ENCODE data around the gene RHOT2. TPM values are rescaled to one million over a fixed set of nuclear protein-coding genes. Genes with fewer than 3 reads are reported as not detected.
A peak's percentile ranks its signal among the peaks of the same experiment; 100 is the strongest.

RHOT2 gene
- total and polyA plus RNA-seq, 7 experiments from 2014 or later, result 32.7 to 232 (median 177) TPM

DNA sequence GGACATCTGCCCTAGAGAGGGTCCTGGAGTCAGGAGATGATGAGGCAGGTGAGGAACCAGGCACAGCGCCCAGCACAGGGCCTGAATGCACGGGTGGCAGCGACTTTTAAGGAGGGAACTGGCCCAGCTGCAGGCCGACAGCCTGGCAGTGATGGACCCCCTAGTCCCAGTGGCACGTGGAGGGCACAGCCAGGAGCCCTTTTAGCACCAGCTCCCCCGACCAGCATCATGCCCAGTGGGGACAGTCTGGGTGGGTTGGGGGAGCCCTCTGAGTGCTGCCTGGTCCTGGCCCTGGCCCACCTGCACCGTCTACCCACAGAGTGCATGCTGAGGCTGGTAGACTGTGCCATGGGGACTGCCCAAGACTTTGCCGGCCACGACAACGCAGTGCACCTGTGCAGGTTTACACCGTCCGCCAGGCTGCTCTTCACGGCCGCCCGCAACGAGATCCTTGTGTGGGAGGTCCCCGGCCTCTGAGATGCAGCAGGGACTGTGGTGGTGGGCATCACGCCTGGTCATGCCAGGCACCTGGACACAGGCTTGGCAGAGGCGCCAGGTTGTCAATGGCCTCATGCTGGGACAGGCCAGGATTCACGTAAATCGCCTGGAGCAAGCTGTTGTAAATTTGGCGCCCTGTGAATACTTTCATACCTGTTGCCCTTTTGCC, 686 bp upstream of the RHOT2 start:
- no peak for ATAC-seq
- intact Hi-C loops (cut with micrococcal nuclease), result no loop called here
- peak overlapping the region; percentile 75 for H3K27ac ChIP-seq (ENCODE audit: low read depth, low read length)

DNA sequence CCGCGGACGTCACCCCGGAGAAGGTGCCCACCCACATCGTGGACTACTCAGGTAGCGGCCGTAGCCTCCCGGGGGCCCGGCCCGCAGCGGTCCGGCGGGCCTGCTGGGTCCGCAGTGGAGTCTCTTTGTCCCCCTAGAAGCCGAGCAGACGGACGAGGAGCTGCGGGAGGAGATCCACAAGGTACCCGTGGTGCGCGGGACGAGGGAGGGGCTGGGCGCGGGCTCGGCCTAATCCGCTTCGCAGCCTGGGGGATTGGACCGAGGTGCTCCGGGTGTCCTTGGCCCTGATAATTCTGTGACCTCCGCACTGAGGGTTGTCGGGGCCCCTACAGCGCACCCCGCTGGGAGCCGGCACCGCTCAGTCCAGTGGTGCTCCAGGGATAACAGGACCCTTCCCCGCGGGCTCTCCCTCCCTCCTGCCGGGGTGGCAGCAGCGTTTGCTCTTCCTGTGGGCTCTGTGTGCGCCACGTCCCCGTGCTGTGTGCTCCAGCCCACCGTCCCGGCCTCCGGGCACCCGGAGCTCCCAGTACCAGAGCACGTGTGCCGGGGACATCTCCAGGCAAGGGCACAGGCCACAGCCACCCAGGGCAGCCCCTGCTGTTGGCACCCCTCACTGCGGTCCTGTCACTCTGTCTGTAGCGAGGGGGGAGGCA, 713 bp downstream of the RHOT2 start:
- peaks cover 0 to 10% (median 6%) of the 10 kb centered on the region in 7 donors for H3K4me1 Mint-ChIP-seq
- H3K27ac ChIP-seq (ENCODE audit: low read depth, low read length), result peak overlapping the region; percentile 75
- no peaks in the 10 kb centered on the region for H3K9me3 ChIP-seq (ENCODE audit: control insufficient read depth in 2 of 3, low read length in 3 of 3)
- no peak for ATAC-seq
- H3K27me3 Mint-ChIP-seq, result no peaks in the 10 kb centered on the region
- peak overlapping the region in 5 of 9 donors; percentile 58 to 85 (median 67) for H3K27ac Mint-ChIP-seq
- peaks cover 0 to 8% (median 3%) of the 10 kb centered on the region in 5 donors for H3K36me3 Mint-ChIP-seq
- H3K27me3 ChIP-seq (ENCODE audit: control insufficient read depth in 2 of 2, insufficient read depth in 2 of 2, low read length in 2 of 2), result no peaks in the 10 kb centered on the region
- peak overlapping the region; percentile 42 for H3K4me3 ChIP-seq (ENCODE audit: low read length)
- no peaks in the 10 kb centered on the region for H3K9me3 Mint-ChIP-seq
- peaks cover 0 to 47% (median 3%) of the 10 kb centered on the region in 3 experiments for H3K36me3 ChIP-seq (ENCODE audit: control insufficient read depth in 2 of 3, insufficient read depth in 3 of 3, low read length in 3 of 3)
- peaks cover 9 to 12% of the 10 kb centered on the region in 2 donors for H3K4me1 ChIP-seq (ENCODE audit: control insufficient read depth in 2 of 2, insufficient read depth in 2 of 2, low read length in 2 of 2)
- CTCF ChIA-PET, result interaction anchor here (1.1 to 1.3 kb wide), 2 partner anchors 11 to 31 kb away, joined by 3 to 4 read pairs; no protein-coding TSS in a partner anchor
- H3K4me3 Mint-ChIP-seq, result peak overlapping the region; percentile 52 to 83 (median 78)
- intact Hi-C loops (cut with micrococcal nuclease), result loop anchor here (1.0 to 2.0 kb wide), 7 partner anchors 11 to 32 kb away; partner anchors contain the start of genes JMJD8 (in 2 of the 2), METTL26 (in 2 of the 2), WDR24 (in 1 of the 2) and WDR90 (in 1 of the 2)
- DNase-seq, result no peak
- POLR2A ChIA-PET, result interaction anchor here (0.6 to 5.3 kb wide), 12 partner anchors 8 to 144 kb away, joined by 3 to 33 read pairs (median 6); partner anchors contain the start of genes METTL26, STUB1, WDR24 and WDR90

More for the DNA sequence above, 686 bp upstream of the RHOT2 start:
- Mint-ChIP-seq H3K4me1 (peaks cover 0 to 10% (median 6%) of the 10 kb centered on the region in 7 donors), H3K27ac (peak overlapping the region in 7 of 9 donors; percentile 61 to 93 (median 86)), H3K36me3 (peaks cover 0 to 5% (median 3%) of the 10 kb centered on the region in 5 donors), H3K27me3 (no peaks in the 10 kb centered on the region), H3K4me3 (peak overlapping the region; percentile 68 to 84 (median 78)), H3K9me3 (no peaks in the 10 kb centered on the region)
- Histone ChIP-seq H3K36me3 (ENCODE audit: control insufficient read depth in 2 of 3, insufficient read depth in 3 of 3, low read length in 3 of 3) (peaks cover 0 to 33% (median 3%) of the 10 kb centered on the region in 3 experiments), H3K4me1 (ENCODE audit: control insufficient read depth in 2 of 2, insufficient read depth in 2 of 2, low read length in 2 of 2) (peaks cover 9 to 12% of the 10 kb centered on the region in 2 donors), H3K4me3 (ENCODE audit: low read length) (peak overlapping the region; percentile 42), H3K27me3 (ENCODE audit: control insufficient read depth in 2 of 2, insufficient read depth in 2 of 2, low read length in 2 of 2) (no peaks in the 10 kb centered on the region), H3K9me3 (ENCODE audit: control insufficient read depth in 2 of 3, low read length in 3 of 3) (no peaks in the 10 kb centered on the region)
- POLR2A ChIA-PET, result interaction anchor here (0.7 to 5.3 kb wide), 10 partner anchors 9 to 98 kb away, joined by 3 to 33 read pairs (median 7); partner anchors contain the start of genes JMJD8, METTL26, STUB1 and WDR24
- DNase-seq, result no peak
- CTCF ChIA-PET, result interaction anchor here (0.6 to 1.3 kb wide), 4 partner anchors 12 to 29 kb away, joined by 3 to 4 read pairs (median 4); partner anchors contain the start of gene JMJD8

DNA sequence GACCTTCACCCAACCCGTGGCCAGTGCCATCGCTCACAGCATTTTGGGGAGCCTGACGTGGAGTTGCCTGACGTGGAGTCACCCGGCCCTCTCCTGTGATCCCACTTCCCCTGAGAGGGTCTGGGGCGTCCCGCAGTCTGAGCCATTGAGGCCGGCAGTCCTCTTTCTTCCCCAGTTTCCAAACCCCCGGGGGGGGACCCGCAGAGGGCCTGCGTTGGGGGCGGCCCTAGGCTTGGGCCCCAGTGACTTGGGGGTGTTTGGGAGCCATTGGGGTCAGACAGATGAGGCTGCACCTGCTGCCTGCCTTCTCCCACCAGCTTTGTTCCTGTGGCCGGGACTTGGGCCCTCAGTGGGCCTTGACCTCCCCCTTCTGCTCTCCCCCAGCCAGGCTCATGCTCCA, 1.7 kb downstream of the RHOT2 start:
- no peaks in the 10 kb centered on the region for H3K9me3 ChIP-seq (ENCODE audit: control insufficient read depth in 2 of 3, low read length in 3 of 3)
- peak overlapping the region; percentile 3 for H3K27ac ChIP-seq (ENCODE audit: low read depth, low read length)
- ATAC-seq (no peak), DNase-seq (no peak)
- peaks cover 0 to 56% (median 3%) of the 10 kb centered on the region in 3 experiments for H3K36me3 ChIP-seq (ENCODE audit: control insufficient read depth in 2 of 3, insufficient read depth in 3 of 3, low read length in 3 of 3)
- Mint-ChIP-seq H3K27me3 (peaks cover 0 to under 1% (median 0%) of the 10 kb centered on the region in 5 donors), H3K4me1 (peaks cover 0 to 10% (median 6%) of the 10 kb centered on the region in 7 donors), H3K27ac (peak overlapping the region in 2 of 9 donors; percentile 8 to 43), H3K4me3 (peak overlapping the region in 9 of 10 donors; percentile 13 to 83 (median 58)), H3K9me3 (no peaks in the 10 kb centered on the region), H3K36me3 (peaks cover 0 to 10% (median 3%) of the 10 kb centered on the region in 5 donors)
- intact Hi-C loops (cut with micrococcal nuclease), result loop anchor here in 1 of 2 donors (2.0 kb wide), 1 partner anchor 15 kb away; the partner anchor contains the start of gene JMJD8
- ChIA-PET POLR2A (interaction anchor here (0.6 to 5.3 kb wide), 5 partner anchors 9 to 53 kb away, joined by 3 to 33 read pairs (median 5); partner anchors contain the start of genes WDR24 and WDR90), CTCF (no interaction called here)
- H3K27me3 ChIP-seq (ENCODE audit: control insufficient read depth in 2 of 2, insufficient read depth in 2 of 2, low read length in 2 of 2), result no peaks in the 10 kb centered on the region
- H3K4me3 ChIP-seq (ENCODE audit: low read length), result no peak overlapping the region
- peaks cover 9 to 12% of the 10 kb centered on the region in 2 donors for H3K4me1 ChIP-seq (ENCODE audit: control insufficient read depth in 2 of 2, insufficient read depth in 2 of 2, low read length in 2 of 2)

DNA sequence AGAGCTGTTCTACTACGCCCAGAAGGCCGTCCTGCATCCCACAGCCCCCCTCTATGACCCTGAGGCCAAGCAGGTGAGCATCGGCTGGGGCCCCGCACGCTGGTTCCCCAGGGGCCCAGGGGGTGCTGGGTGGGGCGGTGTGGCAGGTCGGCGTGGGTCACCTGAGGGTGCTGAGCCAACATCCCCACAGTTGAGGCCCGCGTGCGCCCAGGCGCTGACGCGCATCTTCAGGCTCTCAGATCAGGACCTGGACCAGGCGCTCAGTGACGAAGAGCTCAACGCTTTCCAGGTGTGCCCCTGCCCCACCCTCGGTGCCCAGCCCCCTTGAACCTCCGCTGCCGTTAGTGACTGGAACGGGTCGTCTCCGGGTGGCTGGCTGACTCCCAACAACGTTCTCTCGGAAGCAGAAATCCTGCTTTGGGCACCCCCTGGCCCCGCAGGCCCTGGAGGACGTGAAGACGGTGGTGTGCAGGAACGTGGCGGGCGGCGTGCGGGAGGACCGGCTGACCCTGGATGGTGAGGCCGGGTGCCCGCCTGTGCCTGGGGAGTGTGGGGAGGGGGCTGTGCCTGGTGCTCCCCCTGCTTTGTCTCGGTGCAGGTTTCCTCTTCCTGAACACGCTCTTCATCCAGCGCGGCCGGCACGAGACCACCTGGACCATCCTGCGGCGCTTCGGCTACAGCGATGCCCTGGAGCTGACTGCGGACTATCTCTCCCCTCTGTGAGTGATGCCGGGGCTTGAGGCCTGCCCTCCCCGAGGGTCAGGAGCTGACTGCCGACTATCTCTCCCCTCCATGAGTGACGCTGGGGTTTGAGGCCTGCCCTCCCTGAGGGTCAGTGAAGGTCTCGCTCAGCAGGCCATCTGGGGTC, 2.8 kb downstream of the RHOT2 start:
- H3K27ac ChIP-seq (ENCODE audit: low read depth, low read length), result no peak overlapping the region
- no peak overlapping the region for H3K27ac Mint-ChIP-seq
- H3K36me3 ChIP-seq (ENCODE audit: control insufficient read depth in 2 of 3, insufficient read depth in 3 of 3, low read length in 3 of 3), result peaks cover 0 to 56% (median 3%) of the 10 kb centered on the region in 3 experiments
- H3K9me3 Mint-ChIP-seq, result no peaks in the 10 kb centered on the region
- H3K4me3 ChIP-seq (ENCODE audit: low read length), result no peak overlapping the region
- H3K4me1 ChIP-seq (ENCODE audit: control insufficient read depth in 2 of 2, insufficient read depth in 2 of 2, low read length in 2 of 2), result peaks cover 9 to 12% of the 10 kb centered on the region in 2 donors
- H3K36me3 Mint-ChIP-seq, result peaks cover 0 to 10% (median 3%) of the 10 kb centered on the region in 5 donors
- H3K4me3 Mint-ChIP-seq, result peak overlapping the region in 8 of 10 donors; percentile 13 to 81 (median 24)
- ChIA-PET CTCF (no interaction called here), POLR2A (interaction anchor here (1.0 to 5.3 kb wide), 2 partner anchors 16 to 18 kb away, joined by 3 to 33 read pairs; partner anchors contain the start of gene WDR24)
- peaks cover 0 to 12% (median 9%) of the 10 kb centered on the region in 7 donors for H3K4me1 Mint-ChIP-seq
- DNase-seq, result no peak
- peaks cover 0 to 7% (median 0%) of the 10 kb centered on the region in 5 donors for H3K27me3 Mint-ChIP-seq
- intact Hi-C loops (cut with micrococcal nuclease), result no loop called here
- H3K27me3 ChIP-seq (ENCODE audit: control insufficient read depth in 2 of 2, insufficient read depth in 2 of 2, low read length in 2 of 2), result no peaks in the 10 kb centered on the region
- ATAC-seq, result no peak
- H3K9me3 ChIP-seq (ENCODE audit: control insufficient read depth in 2 of 3, low read length in 3 of 3), result no peaks in the 10 kb centered on the region

DNA sequence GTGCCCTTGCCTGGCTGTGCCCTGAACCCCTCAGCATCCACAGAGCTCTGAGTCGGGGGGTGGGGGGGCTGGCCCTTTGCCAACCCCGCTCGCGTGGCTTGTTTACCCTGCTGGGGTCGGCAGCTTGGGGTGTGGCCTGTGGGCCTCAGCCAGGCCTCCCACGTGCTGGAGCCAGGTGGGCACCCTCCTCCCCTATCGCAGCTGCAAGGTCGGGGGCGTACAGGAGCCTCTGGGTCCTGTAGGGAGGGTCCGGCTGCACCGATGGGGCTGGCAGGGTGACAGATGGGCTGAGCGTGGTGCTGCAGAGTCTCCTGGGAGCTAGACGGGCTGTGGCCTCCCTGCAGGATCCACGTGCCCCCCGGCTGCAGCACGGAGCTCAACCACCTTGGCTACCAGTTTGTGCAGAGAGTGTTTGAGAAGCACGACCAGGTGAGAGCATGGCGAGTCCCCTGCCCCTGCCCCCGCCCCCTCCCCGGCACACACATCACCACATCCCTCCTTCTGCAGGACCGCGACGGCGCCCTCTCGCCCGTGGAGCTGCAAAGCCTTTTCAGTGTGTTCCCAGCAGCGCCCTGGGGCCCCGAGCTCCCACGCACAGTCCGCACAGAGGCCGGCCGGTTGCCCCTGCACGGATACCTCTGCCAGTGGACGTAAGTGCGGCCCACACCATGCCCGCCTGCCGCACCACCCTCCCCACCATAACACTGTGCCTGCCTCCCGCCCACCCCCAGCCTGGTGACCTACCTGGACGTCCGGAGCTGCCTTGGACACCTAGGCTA, 3.6 kb downstream of the RHOT2 start:
- H3K4me1 Mint-ChIP-seq, result peaks cover 0 to 12% (median 9%) of the 10 kb centered on the region in 7 donors
- ChIA-PET POLR2A (interaction anchor here (1.0 to 5.3 kb wide), 2 partner anchors 15 to 18 kb away, joined by 3 to 33 read pairs; partner anchors contain the start of gene WDR24), CTCF (no interaction called here)
- Histone ChIP-seq H3K27ac (ENCODE audit: low read depth, low read length) (no peak overlapping the region), H3K27me3 (ENCODE audit: control insufficient read depth in 2 of 2, insufficient read depth in 2 of 2, low read length in 2 of 2) (no peaks in the 10 kb centered on the region), H3K4me3 (ENCODE audit: low read length) (no peak overlapping the region), H3K36me3 (ENCODE audit: control insufficient read depth in 2 of 3, insufficient read depth in 3 of 3, low read length in 3 of 3) (peaks cover 0 to 56% (median 3%) of the 10 kb centered on the region in 3 experiments), H3K9me3 (ENCODE audit: control insufficient read depth in 2 of 3, low read length in 3 of 3) (no peaks in the 10 kb centered on the region), H3K4me1 (ENCODE audit: control insufficient read depth in 2 of 2, insufficient read depth in 2 of 2, low read length in 2 of 2) (peaks cover 9 to 11% of the 10 kb centered on the region in 2 donors)
- intact Hi-C loops (cut with micrococcal nuclease), result no loop called here
- DNase-seq (no peak), ATAC-seq (no peak)
- H3K4me3 Mint-ChIP-seq, result peak overlapping the region in 2 of 10 donors; percentile 8 to 37
- H3K27me3 Mint-ChIP-seq, result peaks cover 0 to 7% (median 0%) of the 10 kb centered on the region in 5 donors
- peaks cover 0 to 10% (median 3%) of the 10 kb centered on the region in 5 donors for H3K36me3 Mint-ChIP-seq
- H3K9me3 Mint-ChIP-seq, result no peaks in the 10 kb centered on the region
- H3K27ac Mint-ChIP-seq, result no peak overlapping the region

Measured in naive thymus-derived CD4-positive, alpha-beta T cell (primary cell).